ENCODE data around the gene DMAC2.

The DMAC2 gene

DNA sequence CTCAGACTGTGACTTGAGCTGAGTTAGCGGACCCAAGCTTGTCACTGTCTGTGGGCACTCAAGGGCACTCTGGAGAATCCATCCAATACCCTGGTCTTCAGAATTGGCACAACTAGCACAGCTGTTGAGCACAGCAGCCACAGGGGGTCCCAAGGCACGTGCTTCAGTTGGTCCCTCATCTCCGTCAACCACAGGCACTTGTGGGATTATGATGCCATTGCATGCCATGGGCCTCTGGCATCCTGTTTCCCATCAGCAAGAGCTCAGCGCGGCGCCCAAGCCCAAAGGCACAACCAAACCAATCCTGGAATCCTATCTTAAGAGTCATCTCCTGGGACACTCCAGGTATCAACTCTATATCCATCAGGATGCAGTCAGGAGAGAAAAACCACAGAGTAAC is 8.8 kb downstream of the DMAC2 start:
- Histone ChIP-seq H3K9me2 (replicated peaks; ENCODE audit: low read depth, low read length) (no peaks in the 10 kb centered on the region), H3K9ac (ENCODE audit: low read depth, low read length, poor library complexity, severe bottlenecking) (no peak overlapping the region)

DNA sequence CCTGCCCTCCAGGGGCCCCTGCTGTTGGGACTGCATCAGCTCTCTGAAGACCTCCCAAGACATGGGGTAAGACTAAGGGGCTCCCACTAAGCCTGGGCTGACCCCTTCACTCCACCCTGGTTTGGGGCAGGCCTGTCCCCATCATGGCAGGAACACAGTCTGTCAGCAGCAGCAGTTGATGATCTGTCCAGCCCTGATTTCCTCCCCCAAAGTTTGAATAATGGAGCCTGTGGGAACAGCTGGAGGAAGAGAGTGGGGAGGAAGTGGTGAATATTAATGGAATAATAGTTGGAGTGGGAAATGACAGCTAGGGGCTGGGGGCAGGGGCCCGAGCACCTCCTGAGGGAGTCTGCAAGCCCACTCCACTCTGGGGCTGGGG is 11.2 kb downstream of the DMAC2 start:
- H3K9me3 ChIP-seq (ENCODE audit: insufficient read depth, low read depth, low read length), result no peaks in the 10 kb centered on the region
- H2AFZ ChIP-seq (ENCODE audit: low read length), result no peak overlapping the region
- no peaks in the 10 kb centered on the region for H3K27me3 ChIP-seq (ENCODE audit: insufficient read depth, low read length, poor library complexity, severe bottlenecking)
- TF ChIP-seq, protein P1, sequence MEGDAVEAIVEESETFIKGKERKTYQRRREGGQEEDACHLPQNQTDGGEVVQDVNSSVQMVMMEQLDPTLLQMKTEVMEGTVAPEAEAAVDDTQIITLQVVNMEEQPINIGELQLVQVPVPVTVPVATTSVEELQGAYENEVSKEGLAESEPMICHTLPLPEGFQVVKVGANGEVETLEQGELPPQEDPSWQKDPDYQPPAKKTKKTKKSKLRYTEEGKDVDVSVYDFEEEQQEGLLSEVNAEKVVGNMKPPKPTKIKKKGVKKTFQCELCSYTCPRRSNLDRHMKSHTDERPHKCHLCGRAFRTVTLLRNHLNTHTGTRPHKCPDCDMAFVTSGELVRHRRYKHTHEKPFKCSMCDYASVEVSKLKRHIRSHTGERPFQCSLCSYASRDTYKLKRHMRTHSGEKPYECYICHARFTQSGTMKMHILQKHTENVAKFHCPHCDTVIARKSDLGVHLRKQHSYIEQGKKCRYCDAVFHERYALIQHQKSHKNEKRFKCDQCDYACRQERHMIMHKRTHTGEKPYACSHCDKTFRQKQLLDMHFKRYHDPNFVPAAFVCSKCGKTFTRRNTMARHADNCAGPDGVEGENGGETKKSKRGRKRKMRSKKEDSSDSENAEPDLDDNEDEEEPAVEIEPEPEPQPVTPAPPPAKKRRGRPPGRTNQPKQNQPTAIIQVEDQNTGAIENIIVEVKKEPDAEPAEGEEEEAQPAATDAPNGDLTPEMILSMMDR (conservative IDR thresholded peaks at IDR 0.05; ENCODE audit: low read length), result no peak
- no peak for TF ChIP-seq EZH2phosphoT487 (IDR thresholded peaks at IDR 0.05; ENCODE audit: borderline replicate concordance)
- no peaks in the 10 kb centered on the region for H3K79me2 ChIP-seq (ENCODE audit: insufficient read depth, low read length)
- H3K4me3 ChIP-seq (ENCODE audit: low read length, poor library complexity, severe bottlenecking), result peak overlapping the region; percentile 70
- no peaks in the 10 kb centered on the region for H3K9me2 ChIP-seq (replicated peaks; ENCODE audit: low read depth, low read length)
- H3F3A ChIP-seq (ENCODE audit: low read depth), result no peaks in the 10 kb centered on the region
- H3K36me3 ChIP-seq (ENCODE audit: insufficient read depth, low read length), result peaks cover 18% of the 10 kb centered on the region; the same call in 1 of the 2 replicates
- peak overlapping the region; percentile 79 for H3K4me2 ChIP-seq (ENCODE audit: low read depth, low read length, poor library complexity, severe bottlenecking)
- H3K9ac ChIP-seq (ENCODE audit: low read depth, low read length, poor library complexity, severe bottlenecking), result peak overlapping the region; percentile 77
- H3K4me1 ChIP-seq (ENCODE audit: insufficient read depth, low read length, poor library complexity, severe bottlenecking), result peaks cover 18% of the 10 kb centered on the region
- no peaks in the 10 kb centered on the region for H4K20me1 ChIP-seq (ENCODE audit: insufficient read depth, low read length, poor library complexity, severe bottlenecking)

More for the DNA sequence above, 8.8 kb downstream of the DMAC2 start:
- Histone ChIP-seq H3K79me2 (ENCODE audit: insufficient read depth, low read length) (no peaks in the 10 kb centered on the region), H3K4me3 (ENCODE audit: low read length, poor library complexity, severe bottlenecking) (no peak overlapping the region), H4K20me1 (ENCODE audit: insufficient read depth, low read length, poor library complexity, severe bottlenecking) (no peaks in the 10 kb centered on the region), H3K9me3 (ENCODE audit: insufficient read depth, low read depth, low read length) (no peaks in the 10 kb centered on the region), H2AFZ (ENCODE audit: low read length) (no peak overlapping the region), H3K4me2 (ENCODE audit: low read depth, low read length, poor library complexity, severe bottlenecking) (no peak overlapping the region), H3K27me3 (ENCODE audit: insufficient read depth, low read length, poor library complexity, severe bottlenecking) (no peaks in the 10 kb centered on the region), H3K4me1 (ENCODE audit: insufficient read depth, low read length, poor library complexity, severe bottlenecking) (peaks cover 18% of the 10 kb centered on the region), H3F3A (ENCODE audit: low read depth) (no peaks in the 10 kb centered on the region), H3K36me3 (ENCODE audit: insufficient read depth, low read length) (peaks cover 12% of the 10 kb centered on the region; the same call in 1 of the 2 replicates)
- TF ChIP-seq, protein P1 (conservative IDR thresholded peaks at IDR 0.05; ENCODE audit: low read length), result no peak
- no peak for TF ChIP-seq EZH2phosphoT487 (IDR thresholded peaks at IDR 0.05; ENCODE audit: borderline replicate concordance)

DNA sequence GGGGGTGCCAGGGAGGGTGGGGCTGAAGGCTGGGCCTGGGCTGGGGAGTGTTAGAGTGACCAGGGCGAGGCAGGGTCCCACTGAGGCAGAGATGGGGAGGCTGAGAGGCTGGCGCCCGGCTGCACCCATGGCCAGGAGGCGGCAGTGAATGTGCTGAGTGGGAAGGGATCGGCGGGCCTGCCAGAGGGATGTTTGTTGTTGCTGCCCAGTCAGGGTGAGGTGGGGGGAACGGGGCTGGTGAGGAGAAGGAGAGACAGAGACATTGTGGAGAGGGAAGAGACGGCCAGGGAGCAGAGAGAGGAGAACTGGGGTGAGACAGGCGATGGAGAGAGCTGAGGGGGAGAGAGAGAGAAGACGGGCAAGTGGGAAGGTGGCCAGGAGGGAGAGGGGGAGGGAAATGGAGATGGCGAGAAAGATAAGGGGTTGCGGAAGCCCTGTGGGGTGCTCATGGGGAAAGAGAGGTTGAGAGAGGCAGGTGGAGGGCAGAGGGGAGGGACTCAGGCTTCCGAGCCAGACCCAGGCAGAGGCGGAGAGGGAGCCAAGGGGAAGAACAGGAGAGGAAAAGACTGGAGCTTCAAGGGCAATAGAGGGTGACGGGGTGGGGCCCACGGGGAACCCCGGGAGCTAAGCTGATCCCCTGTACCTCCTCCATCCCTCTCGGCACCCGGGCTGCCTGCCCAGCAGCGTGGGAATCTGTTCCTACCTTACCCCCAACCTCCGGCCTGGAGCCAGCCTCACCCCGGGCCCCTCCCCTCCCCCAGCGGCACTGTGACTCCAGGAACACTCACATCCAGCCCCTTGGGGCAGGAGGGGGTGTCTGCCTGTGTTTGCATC is 11.8 kb downstream of the DMAC2 start:
- Histone ChIP-seq H3K4me2 (ENCODE audit: low read depth, low read length, poor library complexity, severe bottlenecking) (peak overlapping the region; percentile 79), H2AFZ (ENCODE audit: low read length) (peak overlapping the region; percentile 86), H3K4me3 (ENCODE audit: low read length, poor library complexity, severe bottlenecking) (peak overlapping the region; percentile 70), H3K27me3 (ENCODE audit: insufficient read depth, low read length, poor library complexity, severe bottlenecking) (no peaks in the 10 kb centered on the region), H3K36me3 (ENCODE audit: insufficient read depth, low read length) (peaks cover 19% of the 10 kb centered on the region; the same call in 1 of the 2 replicates), H3K9me2 (replicated peaks; ENCODE audit: low read depth, low read length) (no peaks in the 10 kb centered on the region), H3K4me1 (ENCODE audit: insufficient read depth, low read length, poor library complexity, severe bottlenecking) (peaks cover 18% of the 10 kb centered on the region), H3K9ac (ENCODE audit: low read depth, low read length, poor library complexity, severe bottlenecking) (peak overlapping the region; percentile 77), H4K20me1 (ENCODE audit: insufficient read depth, low read length, poor library complexity, severe bottlenecking) (no peaks in the 10 kb centered on the region), H3K9me3 (ENCODE audit: insufficient read depth, low read depth, low read length) (no peaks in the 10 kb centered on the region), H3F3A (ENCODE audit: low read depth) (no peaks in the 10 kb centered on the region), H3K79me2 (ENCODE audit: insufficient read depth, low read length) (no peaks in the 10 kb centered on the region)
- TF ChIP-seq, protein P1 (conservative IDR thresholded peaks at IDR 0.05; ENCODE audit: low read length), result no peak
- no peak for TF ChIP-seq EZH2phosphoT487 (IDR thresholded peaks at IDR 0.05; ENCODE audit: borderline replicate concordance)

All from Loucy (cell line).